HCT116 (cell line): ENCODE results near the gene DMD. TPM values are rescaled to one million over a fixed set of nuclear protein-coding genes. Genes with fewer than 3 reads are reported as not detected.
"Not testable (repeated sequence)": the region's sequence is repeated elsewhere in the genome, so short reads cannot be mapped to it uniquely, and the experiment has no call there.

Source experiments
- ATAC-seq: fragments of 200-7000 bp; cut with Tn5 transposase; 2 replicates; pipeline ENCODE4 v1.9.1; 2020; ENCODE audit warnings: mild to moderate bottlenecking, moderate library complexity
- BruUV-seq: library from RNA; stranded (reverse); fragments of 400-500 nt; replicated peaks from 2 replicates; lab custom pipeline; 2021; lab: Mats Ljungman, UMichigan
- CTCF ChIA-PET: fragments of 300-600 bp; sonication (Branson Sonifier 250); formaldehyde crosslinking; loops from one replicate; lab custom pipeline; 2021; ENCODE audit warnings: antibody characterized with exemption; lab: Charles Lee
- POLR2A ChIA-PET: fragments of 300-600, 350-600 bp; sonication (Branson Sonifier 250); formaldehyde crosslinking; loops from one replicate; lab custom pipeline; 2021; ENCODE audit warnings: antibody characterized with exemption; lab: Charles Lee
- RAD21 ChIA-PET, 2 experiments: fragments of 300-600 bp; sonication (Branson Sonifier 250); formaldehyde crosslinking; loops; one replicate each; lab custom pipeline; 2023; ENCODE audit warnings: low total read pairs in 2 of 2; ENCODE audit not compliant: uncharacterized antibody in 2 of 2, unreplicated experiment in 2 of 2, low non-redundant PET in 1 of 2; lab: Charles Lee
- DNase-seq: peaks from one replicate; pipeline ENCODE4 v3.0.0-alpha.2; 2010; ENCODE audit warnings: low read depth, low spot score
- H2AFZ ChIP-seq: fragments of 200-600 bp; shearing (Covaris generic), sonication (generic); 2 replicates; pipeline ENCODE4 v1.6.1; 2017; ENCODE audit warnings: low read depth, mixed run types, mixed read lengths, antibody characterized with exemption, low read length; ENCODE audit not compliant: poor library complexity, severe bottlenecking
- H3K27ac ChIP-seq: 2 replicates; pipeline ENCODE4 v1.5.1; 2012; ENCODE audit warnings: low read depth, low read length
- H3K27me3 ChIP-seq: fragments of 200-600 bp; sonication (generic); 2 replicates; pipeline ENCODE4 v1.6.1; 2016; ENCODE audit warnings: mixed run types, low read length, mixed read lengths; ENCODE audit not compliant: insufficient read depth
- H3K36me3 ChIP-seq, 2 experiments: fragments of 200-500 bp in 1 of 2; fragments of 200-600 bp in 1 of 2; sonication (Bioruptor generic) in 1 of 2; sonication (generic) in 1 of 2; 2 replicates each; pipeline versions ENCODE4 v1.5.1 to v1.6.1; 2014 to 2016; ENCODE audit warnings: low read length in 2 of 2, inconsistent platforms in 1 of 2, mixed read lengths in 1 of 2, mixed run types in 1 of 2; ENCODE audit not compliant: insufficient read depth in 2 of 2, control insufficient read depth in 1 of 2
- H3K4me1 ChIP-seq, 2 experiments: fragments of 200-600 bp in 1 of 2; sonication (generic) in 1 of 2; 2 replicates each; pipeline versions ENCODE4 v1.5.1 to v1.6.1; 2012 to 2017; ENCODE audit warnings: low read length in 2 of 2, inconsistent platforms in 1 of 2, mild to moderate bottlenecking in 1 of 2, mixed read lengths in 1 of 2, mixed run types in 1 of 2, moderate library complexity in 1 of 2; ENCODE audit not compliant: insufficient read depth in 2 of 2, control insufficient read depth in 1 of 2
- H3K4me2 ChIP-seq: fragments of 200-600 bp; sonication (generic); 2 replicates; pipeline ENCODE4 v1.6.1; 2017; ENCODE audit warnings: mixed run types, low read length, mixed read lengths
- H3K4me3 ChIP-seq, 2 experiments: fragments of 200-600 bp in 1 of 2; sonication (generic) in 1 of 2; replicated peaks in 1 of 2; 2 replicates each; pipeline ENCODE4 v1.5.1; 2011 to 2016; ENCODE audit warnings: low read length in 2 of 2, control low read depth in 1 of 2, low read depth in 1 of 2, mild to moderate bottlenecking in 1 of 2, mixed read lengths in 1 of 2, mixed run types in 1 of 2
- H3K79me2 ChIP-seq: fragments of 200-600 bp; sonication (generic); 2 replicates; pipeline ENCODE4 v1.6.1; 2017; ENCODE audit warnings: mild to moderate bottlenecking, mixed run types, low read length, moderate library complexity, mixed read lengths; ENCODE audit not compliant: insufficient read depth
- H3K9ac ChIP-seq: fragments of 200-600 bp; sonication (generic); 2 replicates; pipeline ENCODE4 v1.6.1; 2016; ENCODE audit warnings: low read length, mixed read lengths
- H3K9me2 ChIP-seq: fragments of 200-600 bp; sonication (generic), shearing (Covaris generic); 2 replicates; pipeline ENCODE4 v1.6.1; 2017; ENCODE audit warnings: mixed run types, mild to moderate bottlenecking, moderate library complexity; ENCODE audit not compliant: insufficient read depth
- H3K9me3 ChIP-seq, 2 experiments: fragments of 200-500 bp in 1 of 2; fragments of 200-600 bp in 1 of 2; sonication (Bioruptor generic) in 1 of 2; sonication (generic) in 1 of 2; 2 replicates each; pipeline ENCODE4 v1.6.1; 2014 to 2017; ENCODE audit warnings: low read length in 2 of 2, mixed read lengths in 2 of 2, inconsistent platforms in 1 of 2, low read depth in 1 of 2, mild to moderate bottlenecking in 1 of 2, mixed run types in 1 of 2, moderate library complexity in 1 of 2; ENCODE audit not compliant: control insufficient read depth in 1 of 2, insufficient read depth in 1 of 2
- H4K20me1 ChIP-seq: fragments of 200-600 bp; sonication (generic), shearing (Covaris generic); 2 replicates; pipeline ENCODE4 v1.6.1; 2017; ENCODE audit warnings: mixed run types, mild to moderate bottlenecking, moderate library complexity; ENCODE audit not compliant: insufficient read depth
- JUND ChIP-seq: IDR thresholded peaks from 2 replicates; pipeline ENCODE4 v1.6.1; 2012
- REST ChIP-seq: IDR thresholded peaks from 2 replicates; pipeline ENCODE4 v1.6.1; 2012; ENCODE audit warnings: low read depth
- SIN3A ChIP-seq: IDR thresholded peaks from 2 replicates; pipeline ENCODE4 v1.6.1; 2012; ENCODE audit warnings: low read depth
- ZFX ChIP-seq: fragments of 450-650 bp; IDR thresholded peaks from 2 replicates; pipeline ENCODE4 v1.6.1; 2017
- intact Hi-C: fragments of 100-400 bp; cut with micrococcal nuclease; formaldehyde crosslinking; loops from 2 replicates; pipeline ENCODE4 v1.10.0; 2022
- total RNA-seq: library from RNA; stranded (reverse); gene quantifications from one replicate; pipeline ENCODE4 v1.2.1, GENCODE V29; 2021; ENCODE audit not compliant: unreplicated experiment
- TF ChIP-seq, protein P1 (sequence below): IDR thresholded peaks from 2 replicates; pipeline ENCODE4 v1.6.1; 2012
- TF ChIP-seq, protein P2 (sequence below), 3 experiments: fragments of 200-600 bp in 1 of 3; sonication (generic) in 1 of 3; IDR thresholded peaks in 2 of 3; conservative IDR thresholded peaks in 1 of 3; 2 replicates each; pipeline ENCODE4 v1.5.1; 2012 to 2017; ENCODE audit warnings: low read depth in 2 of 3, low read length in 2 of 3, antibody characterized with exemption in 1 of 3, borderline replicate concordance in 1 of 3, control low read depth in 1 of 3, mild to moderate bottlenecking in 1 of 3, mixed read lengths in 1 of 3, mixed run types in 1 of 3, moderate library complexity in 1 of 3; ENCODE audit not compliant: insufficient read depth in 1 of 3

Gene DMD
- total RNA-seq, 1 experiment from 2014 or later, result 0.05 TPM

GRCh38 chrX:32532262-32532661, 679.1 kb downstream of the DMD start:
- Histone ChIP-seq H3K27me3 (no peaks in the 10 kb centered on the region), H3K79me2 (no peaks in the 10 kb centered on the region), H3K4me2 (no peak overlapping the region), H3K4me3 (no peak overlapping the region), H3K9me2 (no peaks in the 10 kb centered on the region), H3K9me3 (no peaks in the 10 kb centered on the region), H2AFZ (no peak overlapping the region), H3K9ac (no peak overlapping the region), H3K4me1 (no peaks in the 10 kb centered on the region), H3K36me3 (no peaks in the 10 kb centered on the region), H4K20me1 (no peaks in the 10 kb centered on the region), H3K27ac (no peak overlapping the region)
- CTCF ChIA-PET, result no interaction called here
- DNase-seq, result no peak
- POLR2A ChIA-PET, result no interaction called here
- no TSS peak for BruUV-seq
- intact Hi-C loops, result no loop called here
- RAD21 ChIA-PET, result no interaction called here
- ATAC-seq, result no peak
- TF ChIP-seq SIN3A, result no peak
- TF ChIP-seq, protein P1, sequence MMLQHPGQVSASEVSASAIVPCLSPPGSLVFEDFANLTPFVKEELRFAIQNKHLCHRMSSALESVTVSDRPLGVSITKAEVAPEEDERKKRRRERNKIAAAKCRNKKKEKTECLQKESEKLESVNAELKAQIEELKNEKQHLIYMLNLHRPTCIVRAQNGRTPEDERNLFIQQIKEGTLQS, result no peak
- no peak for TF ChIP-seq JUND

- no peak overlapping the region for H3K27ac ChIP-seq
- BruUV-seq, result no TSS peak
- no peaks in the 10 kb centered on the region for H3K4me1 ChIP-seq
- ChIA-PET POLR2A (no interaction called here), RAD21 (no interaction called here), CTCF (no interaction called here)
- TF ChIP-seq ZFX (no peak), REST (no peak)
- TF ChIP-seq, protein P2, sequence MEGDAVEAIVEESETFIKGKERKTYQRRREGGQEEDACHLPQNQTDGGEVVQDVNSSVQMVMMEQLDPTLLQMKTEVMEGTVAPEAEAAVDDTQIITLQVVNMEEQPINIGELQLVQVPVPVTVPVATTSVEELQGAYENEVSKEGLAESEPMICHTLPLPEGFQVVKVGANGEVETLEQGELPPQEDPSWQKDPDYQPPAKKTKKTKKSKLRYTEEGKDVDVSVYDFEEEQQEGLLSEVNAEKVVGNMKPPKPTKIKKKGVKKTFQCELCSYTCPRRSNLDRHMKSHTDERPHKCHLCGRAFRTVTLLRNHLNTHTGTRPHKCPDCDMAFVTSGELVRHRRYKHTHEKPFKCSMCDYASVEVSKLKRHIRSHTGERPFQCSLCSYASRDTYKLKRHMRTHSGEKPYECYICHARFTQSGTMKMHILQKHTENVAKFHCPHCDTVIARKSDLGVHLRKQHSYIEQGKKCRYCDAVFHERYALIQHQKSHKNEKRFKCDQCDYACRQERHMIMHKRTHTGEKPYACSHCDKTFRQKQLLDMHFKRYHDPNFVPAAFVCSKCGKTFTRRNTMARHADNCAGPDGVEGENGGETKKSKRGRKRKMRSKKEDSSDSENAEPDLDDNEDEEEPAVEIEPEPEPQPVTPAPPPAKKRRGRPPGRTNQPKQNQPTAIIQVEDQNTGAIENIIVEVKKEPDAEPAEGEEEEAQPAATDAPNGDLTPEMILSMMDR (IDR thresholded peaks at IDR 0.05 in 2 of 3, conservative IDR thresholded peaks at IDR 0.05 in 1 of 3; ENCODE audit: borderline replicate concordance in 1 of 3, insufficient read depth in 1 of 3, low read depth in 2 of 3, low read length in 2 of 3), result peak in 2 of 3 experiments; percentile 21 to 36; a peak in 2 of 6 replicates
- H3K27me3 ChIP-seq, result no peaks in the 10 kb centered on the region
- H3K4me2 ChIP-seq, result no peak overlapping the region
- H4K20me1 ChIP-seq, result no peaks in the 10 kb centered on the region
- no peak for ATAC-seq
- no peaks in the 10 kb centered on the region for H3K36me3 ChIP-seq
- H3K9ac ChIP-seq, result no peak overlapping the region
- DNase-seq, result no peak
- no peaks in the 10 kb centered on the region for H3K9me2 ChIP-seq
- no peaks in the 10 kb centered on the region for H3K9me3 ChIP-seq
- no peak overlapping the region for H2AFZ ChIP-seq
- intact Hi-C loops, result no loop called here
- no peak overlapping the region for H3K4me3 ChIP-seq
- no peaks in the 10 kb centered on the region for H3K79me2 ChIP-seq
These were observed 680.4 kb downstream of the DMD start for GRCh38 chrX:32530802-32531403.

- H3K4me1 ChIP-seq, RAD21 ChIA-PET, H3K4me3 ChIP-seq, ATAC-seq, H4K20me1 ChIP-seq, H3K27ac ChIP-seq, H3K79me2 ChIP-seq, H3K36me3 ChIP-seq, CTCF ChIA-PET, H3K9me3 ChIP-seq, POLR2A ChIA-PET, DNase-seq, H3K27me3 ChIP-seq, H3K9me2 ChIP-seq, intact Hi-C loops, H2AFZ ChIP-seq, BruUV-seq, H3K9ac ChIP-seq, H3K4me2 ChIP-seq: not testable (repeated sequence)
These were observed 682.9 kb downstream of the DMD start for GRCh38 chrX:32528451-32528850.
